ENCODE results near the gene SNED1.

The SNED1 gene

GRCh38 chr2:241049739-241050623, 51.6 kb downstream of the SNED1 start:
- no peak for FAIRE-seq

GRCh38 chr2:241050624-241051577, 52.5 kb downstream of the SNED1 start:
- no peak for FAIRE-seq

- FAIRE-seq: no peak
These were observed 53.4 kb downstream of the SNED1 start for GRCh38 chr2:241051578-241052487.

- no peak for FAIRE-seq
These were observed 54.4 kb downstream of the SNED1 start for GRCh38 chr2:241052677-241053360.

GRCh38 chr2:241053576-241054251, 55.3 kb downstream of the SNED1 start:
- no peak for FAIRE-seq

GRCh38 chr2:241061275-241061674, 62.9 kb downstream of the SNED1 start:
- peak; percentile 76 for FAIRE-seq

GRCh38 chr2:241062389-241063092, 64.1 kb downstream of the SNED1 start:
- FAIRE-seq: no peak

- no peak for FAIRE-seq
These were observed 64.7 kb downstream of the SNED1 start for GRCh38 chr2:241063093-241063551.

GRCh38 chr2:241063587-241063986, 65.2 kb downstream of the SNED1 start:
- no peak for FAIRE-seq

GRCh38 chr2:241064008-241064801, 65.8 kb downstream of the SNED1 start:
- no peak for FAIRE-seq

- FAIRE-seq: no peak
These were observed 66.5 kb downstream of the SNED1 start for GRCh38 chr2:241064802-241065354.

- no peak for FAIRE-seq
These were observed 67.0 kb downstream of the SNED1 start for GRCh38 chr2:241065355-241065803.

- FAIRE-seq: no peak
These were observed 67.9 kb downstream of the SNED1 start for GRCh38 chr2:241066171-241066892.

- no peak for FAIRE-seq
These were observed 68.5 kb downstream of the SNED1 start for GRCh38 chr2:241066893-241067341.

- no peak for FAIRE-seq
These were observed 69.2 kb downstream of the SNED1 start for GRCh38 chr2:241067501-241068135.

- no peak for FAIRE-seq
These were observed 69.9 kb downstream of the SNED1 start for GRCh38 chr2:241068136-241068941.
